ENCODE results near the gene RCBTB1. TPM values are rescaled to one million over a fixed set of nuclear protein-coding genes. Genes with fewer than 3 reads are reported as not detected.

The RCBTB1 gene
- total RNA-seq, 2 experiments from 2014 or later, result 10.3 to 11.4 TPM

DNA sequence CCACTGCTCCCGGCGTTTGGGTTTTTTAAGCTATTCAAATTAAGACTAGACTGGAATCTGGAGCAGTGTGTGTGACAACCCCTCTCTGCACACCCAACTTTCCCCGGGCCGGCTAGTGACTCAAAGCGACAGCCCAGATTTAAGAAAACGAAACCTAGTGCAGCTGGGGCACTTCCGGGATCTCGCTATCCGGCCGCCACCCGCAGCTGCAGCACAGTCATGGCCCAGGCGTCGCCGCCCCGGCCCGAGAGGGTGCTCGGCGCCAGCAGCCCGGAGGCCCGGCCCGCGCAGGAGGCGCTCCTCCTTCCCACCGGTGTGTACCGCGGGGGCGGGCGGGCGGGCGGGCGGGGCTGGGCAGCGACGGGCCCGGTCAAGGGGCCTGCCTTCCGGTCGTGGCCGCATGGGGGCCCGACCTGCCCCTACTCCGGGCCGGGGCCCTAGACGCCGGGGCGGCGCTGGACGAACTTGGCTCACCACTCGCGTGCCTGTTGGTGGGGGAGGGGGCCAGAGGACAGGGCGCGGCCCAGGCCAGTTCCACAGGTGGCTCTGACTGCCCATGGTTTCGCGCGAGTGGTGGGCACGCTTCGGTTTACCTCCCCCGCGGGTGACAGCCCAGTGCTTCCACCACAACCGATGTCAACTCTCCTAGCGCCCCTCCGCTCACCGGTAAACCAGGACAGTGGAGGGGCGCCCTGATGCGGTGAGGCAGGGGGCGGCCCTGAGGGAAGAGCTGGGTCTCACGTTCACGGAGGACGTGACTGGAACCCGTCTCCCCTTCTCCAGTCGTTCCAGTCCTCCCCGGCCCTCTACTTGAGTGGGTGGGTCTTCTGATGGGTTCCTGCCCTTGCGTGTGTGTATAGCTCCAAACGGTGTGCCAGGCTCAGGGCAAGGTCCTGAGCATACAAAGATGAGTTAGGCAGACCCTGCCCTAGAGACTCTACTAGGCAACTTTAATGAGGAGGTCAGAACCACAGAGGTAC lies 89.3 kb downstream of the RCBTB1 start, which contains the start of gene PHF11:
PHF11 (plus strand) TSS at position 171 of the 980 bp plus-strand sequence; CDS start at position 220, 49 bp downstream.
- Histone ChIP-seq H3K27me3 (ENCODE audit: control insufficient read depth in 1 of 2, insufficient read depth in 2 of 2, low read length in 2 of 2) (no peaks in the 10 kb centered on the region), H3K4me1 (ENCODE audit: insufficient read depth, low read length) (peaks cover 49% of the 10 kb centered on the region), H3K27ac (ENCODE audit: low read depth in 1 of 2, low read length in 2 of 2) (peak within 1 kb of the TSS; percentile 88 to 94), H3K4me3 (ENCODE audit: low read length) (peak within 1 kb of the TSS; percentile 82), H3K9me3 (ENCODE audit: control insufficient read depth in 1 of 2, insufficient read depth in 1 of 2, low read length in 2 of 2) (no peaks in the 10 kb centered on the region), H3K36me3 (ENCODE audit: insufficient read depth, low read length) (peaks cover 27% of the 10 kb centered on the region)
- ATAC-seq (ENCODE audit: poor library complexity) (peak; percentile 77), DNase-seq (peak; percentile 76 to 95 (median 84))
- TF ChIP-seq, protein P1, sequence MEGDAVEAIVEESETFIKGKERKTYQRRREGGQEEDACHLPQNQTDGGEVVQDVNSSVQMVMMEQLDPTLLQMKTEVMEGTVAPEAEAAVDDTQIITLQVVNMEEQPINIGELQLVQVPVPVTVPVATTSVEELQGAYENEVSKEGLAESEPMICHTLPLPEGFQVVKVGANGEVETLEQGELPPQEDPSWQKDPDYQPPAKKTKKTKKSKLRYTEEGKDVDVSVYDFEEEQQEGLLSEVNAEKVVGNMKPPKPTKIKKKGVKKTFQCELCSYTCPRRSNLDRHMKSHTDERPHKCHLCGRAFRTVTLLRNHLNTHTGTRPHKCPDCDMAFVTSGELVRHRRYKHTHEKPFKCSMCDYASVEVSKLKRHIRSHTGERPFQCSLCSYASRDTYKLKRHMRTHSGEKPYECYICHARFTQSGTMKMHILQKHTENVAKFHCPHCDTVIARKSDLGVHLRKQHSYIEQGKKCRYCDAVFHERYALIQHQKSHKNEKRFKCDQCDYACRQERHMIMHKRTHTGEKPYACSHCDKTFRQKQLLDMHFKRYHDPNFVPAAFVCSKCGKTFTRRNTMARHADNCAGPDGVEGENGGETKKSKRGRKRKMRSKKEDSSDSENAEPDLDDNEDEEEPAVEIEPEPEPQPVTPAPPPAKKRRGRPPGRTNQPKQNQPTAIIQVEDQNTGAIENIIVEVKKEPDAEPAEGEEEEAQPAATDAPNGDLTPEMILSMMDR (IDR thresholded peaks at IDR 0.05), result no peak
- Mint-ChIP-seq H3K27me3 (no peaks in the 10 kb centered on the region), H3K36me3 (ENCODE audit: low read depth) (peaks cover 52% of the 10 kb centered on the region), H3K27ac (peak within 1 kb of the TSS; percentile 95), H3K4me3 (peak within 1 kb of the TSS; percentile 99), H3K9me3 (no peaks in the 10 kb centered on the region), H3K4me1 (ENCODE audit: low read depth) (peaks cover 63% of the 10 kb centered on the region)
- POLR2A ChIA-PET, result interaction anchor here (0.5 to 5.9 kb wide), 27 partner anchors 10 to 1459 kb away, joined by 3 to 169 read pairs (median 4); partner anchors contain the start of genes CAB39L, CDADC1, KPNA3 and NUDT15
- CTCF ChIA-PET, result interaction anchor here (1.0 to 1.5 kb wide), 3 partner anchors 10 to 52 kb away, joined by 3 to 5 read pairs (median 4); partner anchors contain the start of genes CAB39L and SETDB2
- intact Hi-C loops (cut with DNase I, micrococcal nuclease), result loop anchor here (1.0 to 10.0 kb wide), 8 partner anchors 46 to 299 kb away; partner anchors contain the start of genes CAB39L (in 2 of the 2), RCBTB1 (in 2 of the 2), SETDB2 (in 2 of the 2) and KPNA3 (in 1 of the 2)

DNA sequence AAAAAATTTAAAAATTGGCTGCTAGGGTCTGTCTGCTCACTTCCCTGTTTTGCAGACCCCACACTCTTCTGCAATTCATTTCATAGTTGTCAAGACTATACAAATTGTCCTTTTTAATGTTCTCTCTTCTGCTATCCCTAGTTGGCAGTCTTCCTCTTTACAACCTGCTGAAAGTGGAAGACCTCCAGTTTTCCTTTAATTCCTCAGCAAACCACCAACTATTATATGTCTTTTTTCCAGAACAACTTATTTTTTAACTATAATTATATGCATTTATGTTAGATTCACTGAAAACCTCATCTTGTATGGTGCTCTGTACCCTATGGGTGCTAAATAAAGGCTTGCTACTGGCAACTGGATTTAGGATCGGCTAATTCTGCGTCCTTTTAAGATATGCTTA lies 90.7 kb downstream of the RCBTB1 start:
- no peaks in the 10 kb centered on the region for H3K27me3 ChIP-seq (ENCODE audit: control insufficient read depth in 1 of 2, insufficient read depth in 2 of 2, low read length in 2 of 2)
- H3K9me3 ChIP-seq (ENCODE audit: control insufficient read depth in 1 of 2, insufficient read depth in 1 of 2, low read length in 2 of 2), result no peaks in the 10 kb centered on the region
- H3K4me1 ChIP-seq (ENCODE audit: insufficient read depth, low read length), result peaks cover 38% of the 10 kb centered on the region
- H3K27ac ChIP-seq (ENCODE audit: low read depth in 1 of 2, low read length in 2 of 2), result peak overlapping the region; percentile 88 to 90
- Mint-ChIP-seq H3K4me1 (ENCODE audit: low read depth) (peaks cover 52% of the 10 kb centered on the region), H3K27me3 (no peaks in the 10 kb centered on the region), H3K9me3 (no peaks in the 10 kb centered on the region), H3K36me3 (ENCODE audit: low read depth) (peaks cover 40% of the 10 kb centered on the region), H3K27ac (peak overlapping the region; percentile 95), H3K4me3 (peak overlapping the region; percentile 99)
- H3K4me3 ChIP-seq (ENCODE audit: low read length), result peak overlapping the region; percentile 82
- DNase-seq (peak in 2 of 14 experiments; percentile 12 to 15), ATAC-seq (ENCODE audit: poor library complexity) (no peak)
- POLR2A ChIA-PET, result interaction anchor here (1.3 to 5.9 kb wide), 4 partner anchors 11 to 49 kb away, joined by 3 to 169 read pairs (median 16); partner anchors contain the start of genes CAB39L and SETDB2
- H3K36me3 ChIP-seq (ENCODE audit: insufficient read depth, low read length), result peaks cover 26% of the 10 kb centered on the region
- intact Hi-C loops (cut with DNase I, micrococcal nuclease), result loop anchor here (1.0 to 10.0 kb wide), 6 partner anchors 48 to 300 kb away; partner anchors contain the start of genes CAB39L (in 1 of the 2), KPNA3 (in 1 of the 2), RCBTB1 (in 1 of the 2) and SETDB2 (in 1 of the 2)
- TF ChIP-seq, protein P1 (IDR thresholded peaks at IDR 0.05), result no peak
- CTCF ChIA-PET, result interaction anchor here (0.5 to 0.7 kb wide), 2 partner anchors 10 to 67 kb away, joined by 3 to 4 read pairs; no protein-coding TSS in a partner anchor

DNA sequence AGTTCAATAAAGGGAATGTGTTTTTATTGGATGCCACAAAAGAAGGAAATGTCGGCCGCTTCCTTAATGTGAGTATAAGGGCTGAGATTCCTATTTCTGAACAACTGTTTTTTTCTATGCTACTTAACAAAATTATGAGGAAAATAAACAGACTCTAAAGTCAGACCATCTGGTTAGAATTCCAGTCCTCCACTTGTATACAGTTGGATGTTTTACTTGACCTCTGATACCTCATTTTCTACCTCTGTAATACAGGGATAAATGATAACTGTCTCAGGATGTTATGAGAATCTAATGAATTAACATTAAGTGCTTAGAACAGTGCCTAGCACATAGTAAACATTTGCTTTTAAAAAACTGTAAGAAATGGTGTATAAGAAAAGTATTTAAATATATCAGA lies 96.8 kb downstream of the RCBTB1 start:
- H3K27ac Mint-ChIP-seq, result no peak overlapping the region
- Histone ChIP-seq H3K27me3 (ENCODE audit: control insufficient read depth in 1 of 2, insufficient read depth in 2 of 2, low read length in 2 of 2) (no peaks in the 10 kb centered on the region), H3K36me3 (ENCODE audit: insufficient read depth, low read length) (peaks cover 47% of the 10 kb centered on the region), H3K4me3 (ENCODE audit: low read length) (no peak overlapping the region), H3K27ac (ENCODE audit: low read depth in 1 of 2, low read length in 2 of 2) (no peak overlapping the region), H3K4me1 (ENCODE audit: insufficient read depth, low read length) (no peaks in the 10 kb centered on the region), H3K9me3 (ENCODE audit: control insufficient read depth in 1 of 2, insufficient read depth in 1 of 2, low read length in 2 of 2) (no peaks in the 10 kb centered on the region)
- TF ChIP-seq, protein P1 (IDR thresholded peaks at IDR 0.05), result no peak
- H3K4me1 Mint-ChIP-seq (ENCODE audit: low read depth), result peaks cover under 1% of the 10 kb centered on the region
- H3K27me3 Mint-ChIP-seq, result no peaks in the 10 kb centered on the region
- no peaks in the 10 kb centered on the region for H3K9me3 Mint-ChIP-seq
- ChIA-PET POLR2A (no interaction called here), CTCF (no interaction called here)
- peaks cover 57% of the 10 kb centered on the region for H3K36me3 Mint-ChIP-seq (ENCODE audit: low read depth)
- no peak for DNase-seq
- ATAC-seq (ENCODE audit: poor library complexity), result no peak
- H3K4me3 Mint-ChIP-seq, result no peak overlapping the region
- intact Hi-C loops (cut with DNase I, micrococcal nuclease), result no loop called here
